ENCODE results near the gene LPGAT1.
A peak's percentile ranks its signal among the peaks of the same experiment; 100 is the strongest.

LPGAT1 gene

GRCh38 chr1:211735208-211736170, 95.1 kb downstream of the LPGAT1 start:
- TF ChIP-seq CTCF (IDR thresholded peaks at IDR 0.05; ENCODE audit: control insufficient read depth, extremely low read depth, insufficient read depth): no peak
- no peak for DNase-seq (ENCODE audit: low read depth)
- H3K4me3 ChIP-seq (ENCODE audit: low read depth, low read length): no peak overlapping the region

GRCh38 chr1:211734791-211735190, 95.8 kb downstream of the LPGAT1 start:
- DNase-seq (ENCODE audit: low read depth): peak; percentile 61
- H3K4me3 ChIP-seq (ENCODE audit: low read depth, low read length): no peak overlapping the region
- TF ChIP-seq CTCF (IDR thresholded peaks at IDR 0.05; ENCODE audit: control insufficient read depth, extremely low read depth, insufficient read depth): no peak

- DNase-seq (ENCODE audit: low read depth): no peak
- TF ChIP-seq CTCF (IDR thresholded peaks at IDR 0.05; ENCODE audit: control insufficient read depth, extremely low read depth, insufficient read depth): no peak
These were observed 96.2 kb downstream of the LPGAT1 start for GRCh38 chr1:211734359-211734758.

GRCh38 chr1:211732293-211732980, 98.1 kb downstream of the LPGAT1 start:
- DNase-seq (ENCODE audit: low read depth): no peak
- H3K4me3 ChIP-seq (ENCODE audit: low read depth, low read length): no peak overlapping the region
- no peak for TF ChIP-seq CTCF (IDR thresholded peaks at IDR 0.05; ENCODE audit: control insufficient read depth, extremely low read depth, insufficient read depth)

More at GRCh38 chr1:211734359-211734758, 96.2 kb downstream of the LPGAT1 start:
- H3K4me3 ChIP-seq (ENCODE audit: low read depth, low read length): no peak overlapping the region

GRCh38 chr1:211731456-211732292, 98.9 kb downstream of the LPGAT1 start:
- TF ChIP-seq CTCF (IDR thresholded peaks at IDR 0.05; ENCODE audit: control insufficient read depth, extremely low read depth, insufficient read depth): no peak
- no peak for DNase-seq (ENCODE audit: low read depth)
- H3K4me3 ChIP-seq (ENCODE audit: low read depth, low read length): no peak overlapping the region

GRCh38 chr1:211730347-211730746, 100.2 kb downstream of the LPGAT1 start:
- DNase-seq (ENCODE audit: low read depth): no peak
- H3K4me3 ChIP-seq (ENCODE audit: low read depth, low read length): no peak overlapping the region
- TF ChIP-seq CTCF (IDR thresholded peaks at IDR 0.05; ENCODE audit: control insufficient read depth, extremely low read depth, insufficient read depth): no peak
